SHP77 (cell line): ENCODE results near the gene USP32.

ENCODE experiments used
- DNase-seq, 2 experiments: peaks; one replicate each; lab custom pipeline; 2025; lab: John Stamatoyannopoulos, UW

Gene USP32

DNA sequence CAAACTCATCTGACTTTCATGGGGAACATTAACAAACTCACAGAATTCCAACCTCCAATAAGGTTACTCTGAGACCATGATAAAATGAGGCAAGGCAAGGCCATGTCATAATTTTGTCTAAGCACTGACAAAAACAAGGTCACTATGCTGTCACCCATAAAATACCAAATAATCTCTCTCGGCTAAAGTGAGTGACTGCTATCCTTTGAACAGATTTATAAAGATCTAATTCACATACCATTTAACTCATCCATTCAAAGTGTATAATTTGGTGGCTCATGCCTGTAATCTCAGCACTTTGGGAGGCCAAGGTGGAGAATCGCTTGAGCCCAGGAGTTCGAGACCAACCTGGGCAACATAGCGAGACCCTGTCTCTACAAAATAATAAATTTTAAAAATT lies 262.8 kb downstream of the USP32 start:
- no peak for DNase-seq
